ENCODE data around the gene GOLGA8B. TPM values are rescaled to one million over a fixed set of nuclear protein-coding genes. Genes with fewer than 3 reads are reported as not detected.
"Not testable (repeated sequence)": the region's sequence is repeated elsewhere in the genome, so short reads cannot be mapped to it uniquely, and the experiment has no call there.

GOLGA8B gene, protein sequence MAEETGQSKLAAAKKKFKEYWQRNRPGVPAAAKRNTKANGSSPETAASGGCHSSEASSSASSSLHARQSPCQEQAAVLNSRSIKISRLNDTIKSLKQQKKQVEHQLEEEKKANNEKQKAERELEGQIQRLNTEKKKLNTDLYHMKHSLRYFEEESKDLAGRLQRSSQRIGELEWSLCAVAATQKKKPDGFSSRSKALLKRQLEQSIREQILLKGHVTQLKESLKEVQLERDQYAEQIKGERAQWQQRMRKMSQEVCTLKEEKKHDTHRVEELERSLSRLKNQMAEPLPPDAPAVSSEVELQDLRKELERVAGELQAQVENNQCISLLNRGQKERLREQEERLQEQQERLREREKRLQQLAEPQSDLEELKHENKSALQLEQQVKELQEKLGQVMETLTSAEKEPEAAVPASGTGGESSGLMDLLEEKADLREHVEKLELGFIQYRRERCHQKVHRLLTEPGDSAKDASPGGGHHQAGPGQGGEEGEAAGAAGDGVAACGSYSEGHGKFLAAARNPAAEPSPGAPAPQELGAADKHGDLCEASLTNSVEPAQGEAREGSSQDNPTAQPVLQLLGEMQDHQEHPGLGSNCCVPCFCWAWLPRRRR
- total RNA-seq (2014; rRNA removed; shearing (Covaris generic)), result 9.8 and 18.1 TPM in 2 replicates

DNA sequence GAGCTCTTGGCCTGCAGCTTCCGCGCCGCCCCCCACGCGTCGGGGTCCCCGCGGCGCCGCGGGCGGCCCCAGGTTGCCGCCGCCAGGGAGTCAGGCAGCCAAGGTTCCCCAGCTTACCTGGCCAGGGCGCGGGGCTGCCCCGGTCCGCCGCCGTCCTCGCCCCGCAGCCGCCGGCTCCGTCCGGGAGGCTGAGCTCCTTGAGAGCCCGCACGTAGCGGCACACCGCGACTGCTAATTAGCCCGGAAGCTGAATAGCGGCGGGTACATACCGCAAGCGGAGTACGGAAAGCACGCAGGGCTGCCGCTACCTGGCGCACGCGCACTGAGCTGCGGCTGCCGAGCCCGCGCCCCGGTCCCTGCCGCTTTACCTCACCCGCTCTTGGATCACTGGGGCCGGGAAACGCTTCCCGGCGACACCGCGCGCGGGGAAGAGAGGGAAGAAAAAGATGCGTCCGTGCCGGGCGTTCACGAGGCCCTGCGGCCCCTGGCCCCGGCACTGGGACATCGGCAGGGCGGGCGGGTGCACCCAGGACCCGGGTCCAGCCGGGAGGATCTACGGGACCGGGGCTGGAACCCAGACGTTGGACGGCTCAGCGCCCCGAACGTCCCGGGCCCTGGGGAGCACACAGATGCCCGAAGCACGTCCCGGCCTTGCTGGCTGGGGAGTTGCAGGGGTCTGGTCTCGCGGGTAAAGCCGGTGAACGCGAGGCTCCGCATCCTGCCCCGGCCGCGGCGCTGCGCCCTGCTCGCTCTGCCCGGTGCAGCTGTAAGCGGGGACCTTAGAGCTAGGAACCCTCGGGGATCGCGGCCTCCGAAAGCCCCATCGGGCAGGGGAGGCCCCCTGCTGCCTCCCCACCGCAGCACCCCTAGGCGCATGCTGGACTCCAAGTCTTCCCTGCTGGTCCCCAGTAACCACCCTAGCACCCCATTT lies at the start of gene GOLGA8B:
Gene GOLGA8B (minus strand): TSS at position 253 of the 931 bp plus-strand sequence. CDS start 47,739 bp downstream, outside the sequence.
- peak; percentile 88 for DNase-seq (ENCODE audit: low spot score)

DNA sequence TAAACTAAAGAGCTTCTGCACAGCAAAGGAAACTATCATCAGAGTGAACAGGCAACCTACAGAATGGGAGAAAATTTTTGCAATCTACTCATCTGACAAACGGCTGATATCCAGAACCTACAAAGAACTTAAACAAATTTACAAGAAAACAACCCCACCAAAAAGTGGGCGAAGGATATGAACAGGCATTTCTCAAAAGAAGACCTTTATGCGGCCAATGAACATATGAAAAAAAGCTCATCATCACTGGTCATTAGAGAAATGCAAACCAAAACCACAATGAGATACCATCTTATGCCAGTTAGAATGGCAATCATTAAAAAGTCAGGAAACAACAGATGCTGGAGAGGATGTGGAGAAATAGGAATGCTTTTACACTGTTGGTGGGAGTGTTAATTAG lies 49.7 kb upstream of the GOLGA8B start:
- not testable (repeated sequence) for DNase-seq (ENCODE audit: low spot score)

DNA sequence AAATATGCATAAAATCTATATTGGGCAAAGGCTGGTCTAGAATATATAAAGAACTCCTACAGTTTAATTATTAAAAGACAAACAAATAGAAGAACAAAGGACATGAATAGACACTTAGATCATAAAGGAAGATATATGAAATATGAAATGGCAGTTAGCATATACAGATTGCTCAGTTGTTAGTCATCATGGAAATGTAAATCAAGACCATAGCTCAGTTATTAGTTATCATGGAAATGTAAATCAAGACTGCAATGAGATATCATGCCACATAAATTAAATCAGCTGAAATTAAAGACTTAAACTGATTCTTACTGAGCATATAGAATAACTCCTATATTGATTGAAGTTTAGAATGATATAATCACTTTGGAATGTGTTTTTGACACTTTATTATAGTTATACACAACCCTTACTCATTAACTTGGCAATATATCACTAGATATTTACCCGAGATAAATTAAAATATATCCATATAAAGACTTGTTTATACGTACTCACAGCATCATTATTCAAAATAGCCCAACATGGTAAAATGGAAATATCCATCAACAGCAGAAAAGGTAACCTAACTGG lies 45.2 kb upstream of the GOLGA8B start:
- peak; percentile 48 for DNase-seq (ENCODE audit: low spot score)

DNA sequence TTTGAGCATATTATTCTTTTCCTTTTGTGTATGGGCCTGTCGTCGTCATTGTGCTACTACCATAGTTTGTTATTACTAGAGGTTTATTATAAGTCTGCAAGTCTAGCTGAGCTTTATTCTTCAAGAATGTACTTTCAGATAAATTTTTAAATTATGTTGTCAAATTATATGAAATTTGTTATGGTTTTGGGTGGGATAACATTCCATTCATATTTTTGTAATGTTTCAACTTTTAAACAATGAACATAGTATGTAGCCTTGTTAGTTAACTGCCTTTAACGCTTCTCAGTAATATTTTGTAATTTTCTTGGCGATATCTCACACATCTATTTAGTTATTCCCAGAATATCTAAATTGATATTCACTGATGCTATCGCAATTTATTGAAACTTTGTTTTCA lies 41.6 kb upstream of the GOLGA8B start:
- no peak for DNase-seq (ENCODE audit: low spot score)

DNA sequence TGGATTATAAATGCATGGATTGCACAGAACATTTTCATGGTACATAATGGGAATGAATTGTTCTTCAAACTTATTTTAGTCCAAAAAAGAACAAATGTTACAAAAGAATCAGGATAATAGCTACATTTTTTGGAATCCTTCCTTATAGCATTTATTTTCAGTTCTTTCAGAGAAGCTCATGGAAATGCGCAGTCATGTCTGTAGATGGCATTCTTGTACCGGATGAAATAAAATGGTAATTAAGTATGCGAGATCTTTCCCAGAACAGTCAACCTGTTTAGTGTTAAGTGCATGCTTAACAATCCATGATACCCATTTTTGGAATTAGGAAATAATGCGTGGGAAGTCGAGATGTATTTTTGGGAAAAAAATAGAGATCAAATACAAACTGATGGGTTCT lies 38.2 kb upstream of the GOLGA8B start:
- no peak for DNase-seq (ENCODE audit: low spot score)

DNA sequence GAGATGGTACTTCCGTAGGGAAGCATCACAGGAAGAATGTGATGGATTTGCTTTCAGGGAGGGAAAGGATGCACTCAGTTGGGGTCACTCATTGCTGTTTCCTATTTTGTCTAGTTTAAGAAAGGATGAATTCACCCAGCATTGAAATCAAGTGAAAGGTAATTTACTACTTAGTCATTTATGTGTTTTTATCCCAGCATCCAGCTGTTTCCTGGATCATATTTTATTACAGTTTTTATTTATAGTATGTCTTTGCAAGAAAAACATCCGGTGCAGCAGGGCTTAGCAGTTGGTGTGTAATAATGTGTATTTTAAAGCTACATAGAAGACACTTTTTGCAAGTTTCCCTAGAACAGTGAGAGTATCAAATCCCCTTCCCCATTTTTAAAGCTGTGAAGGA lies 37.4 kb upstream of the GOLGA8B start:
- DNase-seq (ENCODE audit: low spot score), result no peak

DNA sequence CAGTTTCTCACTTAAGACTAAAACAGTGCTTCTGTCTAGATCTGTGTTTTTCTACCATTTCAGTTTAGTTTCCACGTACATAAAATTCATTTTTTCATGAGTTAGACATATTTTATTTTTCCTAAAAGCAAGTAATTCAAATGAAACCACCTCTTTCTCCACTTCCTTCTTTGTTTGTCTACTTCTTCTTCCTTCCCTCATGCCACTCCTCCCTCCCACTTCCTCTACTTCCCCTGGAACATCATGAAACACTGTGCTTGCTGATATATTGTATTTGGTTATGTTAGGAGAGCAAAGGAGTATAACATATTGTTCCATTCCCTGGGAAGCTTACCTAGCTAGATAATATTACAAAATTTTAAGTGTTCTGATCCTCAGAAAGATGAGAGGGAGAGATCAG lies 36.7 kb upstream of the GOLGA8B start:
- DNase-seq (ENCODE audit: low spot score), result no peak

DNA sequence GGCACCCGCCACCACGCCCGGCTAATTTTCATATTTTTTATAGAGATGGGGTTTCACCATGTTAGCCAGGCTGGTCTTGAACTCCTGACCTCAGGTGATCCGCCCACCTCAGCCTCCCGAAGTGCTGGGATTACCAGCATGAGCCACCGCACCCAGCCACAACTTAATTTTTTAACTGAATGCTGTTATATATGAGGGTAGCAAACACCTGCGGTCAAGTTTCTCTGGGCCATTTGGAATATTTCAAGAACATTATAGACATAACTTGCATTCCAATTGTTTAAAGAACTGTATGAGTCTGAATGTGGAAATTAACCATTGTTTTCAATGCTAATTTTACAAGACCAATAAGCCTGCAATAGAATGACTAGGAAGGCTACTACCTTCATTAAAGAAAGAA lies 35.7 kb upstream of the GOLGA8B start:
- no peak for DNase-seq (ENCODE audit: low spot score)

DNA sequence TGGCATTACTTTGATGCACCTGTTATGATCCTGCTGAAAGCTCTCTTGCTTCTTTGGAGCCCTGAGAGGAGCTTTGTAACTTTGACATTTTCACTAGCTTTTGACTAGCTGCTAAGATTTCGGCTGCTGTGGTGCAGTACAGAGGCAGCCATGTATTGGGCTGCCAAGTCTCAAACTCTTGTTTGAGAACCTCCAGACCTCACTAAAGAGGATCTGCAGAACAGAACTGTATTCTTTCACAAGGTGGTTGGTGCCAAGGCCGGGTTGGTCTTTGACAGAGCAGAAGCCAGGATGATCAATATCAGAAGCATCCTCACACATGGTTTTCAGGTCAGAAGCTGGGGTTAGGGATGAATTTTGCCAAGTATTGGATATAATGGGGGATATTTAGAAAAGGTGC lies 34.6 kb upstream of the GOLGA8B start:
- DNase-seq (ENCODE audit: low spot score), result no peak

DNA sequence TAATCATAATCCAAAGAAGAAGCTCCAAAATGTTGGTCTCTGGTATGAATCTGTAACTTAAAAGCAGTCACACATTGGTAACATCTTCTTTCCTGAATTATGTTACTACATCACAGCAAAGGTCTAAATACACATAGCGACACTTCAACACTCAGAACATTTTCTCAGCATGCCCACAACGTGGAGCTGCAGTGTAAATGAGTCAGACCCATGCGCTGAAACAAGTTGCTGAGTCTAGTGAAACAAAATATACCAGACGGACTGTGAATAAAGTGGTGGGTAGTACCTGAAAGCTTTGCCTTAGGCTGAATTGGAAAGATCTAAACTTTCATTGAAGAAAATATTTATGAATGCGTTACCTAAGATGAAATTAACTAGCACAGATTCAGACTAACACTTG lies 33.2 kb upstream of the GOLGA8B start:
- DNase-seq (ENCODE audit: low spot score), result peak; percentile 65

DNA sequence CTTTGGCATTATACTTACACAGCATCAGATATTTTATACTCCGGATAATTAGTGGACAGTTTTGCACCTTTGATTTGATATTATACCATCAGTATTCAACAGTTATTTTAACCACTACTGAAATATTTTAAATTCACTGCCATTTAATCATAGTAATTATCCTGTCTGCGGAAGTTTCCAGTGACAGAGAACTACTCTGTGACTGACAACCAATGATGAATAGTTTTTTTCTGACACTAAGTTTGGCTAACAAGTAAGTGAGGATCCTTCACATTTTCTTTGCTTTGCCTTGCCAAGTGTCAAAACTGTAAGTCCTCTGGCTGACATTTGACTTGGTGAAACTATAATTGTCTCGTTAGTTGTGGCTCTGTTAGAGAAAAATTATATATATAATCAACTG lies 30.5 kb upstream of the GOLGA8B start:
- DNase-seq (ENCODE audit: low spot score), result no peak

DNA sequence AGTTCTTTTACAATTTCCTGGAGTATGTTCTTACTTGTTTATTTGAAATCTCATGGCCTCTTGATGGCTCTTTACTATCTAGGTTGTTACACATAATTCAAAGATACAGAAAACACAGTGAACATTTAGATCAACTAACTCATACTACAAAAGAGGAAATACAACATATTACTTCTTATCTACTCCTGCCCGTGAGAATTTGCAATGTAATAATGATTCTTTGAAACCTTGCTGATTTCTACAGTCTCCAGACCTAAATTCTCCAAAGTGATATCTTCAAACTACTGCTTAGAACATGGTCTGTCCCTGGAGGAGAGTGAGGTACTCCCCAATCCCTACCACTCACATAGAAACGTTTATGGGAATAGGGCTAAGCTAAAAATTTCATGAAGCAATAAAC lies 29.9 kb upstream of the GOLGA8B start:
- no peak for DNase-seq (ENCODE audit: low spot score)

DNA sequence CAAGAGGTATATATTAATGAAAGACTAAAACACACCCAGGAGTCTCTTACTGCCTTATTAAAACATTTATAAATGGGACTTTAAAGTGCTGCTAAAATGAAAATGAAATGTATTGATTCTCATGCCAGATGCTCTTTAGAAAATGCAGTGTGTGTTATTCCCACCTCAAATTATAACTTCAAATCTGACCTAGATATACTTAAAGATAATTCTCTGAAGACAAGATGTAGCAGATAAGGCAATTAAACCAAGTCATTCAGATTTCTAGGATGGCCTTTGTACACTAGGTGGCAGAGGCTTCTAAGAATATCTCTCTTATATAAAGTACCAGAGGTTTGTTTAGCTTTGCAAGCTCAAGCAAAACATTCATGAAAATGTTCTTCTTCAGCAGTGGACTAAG lies 26.9 kb upstream of the GOLGA8B start:
- DNase-seq (ENCODE audit: low spot score), result peak; percentile 45

DNA sequence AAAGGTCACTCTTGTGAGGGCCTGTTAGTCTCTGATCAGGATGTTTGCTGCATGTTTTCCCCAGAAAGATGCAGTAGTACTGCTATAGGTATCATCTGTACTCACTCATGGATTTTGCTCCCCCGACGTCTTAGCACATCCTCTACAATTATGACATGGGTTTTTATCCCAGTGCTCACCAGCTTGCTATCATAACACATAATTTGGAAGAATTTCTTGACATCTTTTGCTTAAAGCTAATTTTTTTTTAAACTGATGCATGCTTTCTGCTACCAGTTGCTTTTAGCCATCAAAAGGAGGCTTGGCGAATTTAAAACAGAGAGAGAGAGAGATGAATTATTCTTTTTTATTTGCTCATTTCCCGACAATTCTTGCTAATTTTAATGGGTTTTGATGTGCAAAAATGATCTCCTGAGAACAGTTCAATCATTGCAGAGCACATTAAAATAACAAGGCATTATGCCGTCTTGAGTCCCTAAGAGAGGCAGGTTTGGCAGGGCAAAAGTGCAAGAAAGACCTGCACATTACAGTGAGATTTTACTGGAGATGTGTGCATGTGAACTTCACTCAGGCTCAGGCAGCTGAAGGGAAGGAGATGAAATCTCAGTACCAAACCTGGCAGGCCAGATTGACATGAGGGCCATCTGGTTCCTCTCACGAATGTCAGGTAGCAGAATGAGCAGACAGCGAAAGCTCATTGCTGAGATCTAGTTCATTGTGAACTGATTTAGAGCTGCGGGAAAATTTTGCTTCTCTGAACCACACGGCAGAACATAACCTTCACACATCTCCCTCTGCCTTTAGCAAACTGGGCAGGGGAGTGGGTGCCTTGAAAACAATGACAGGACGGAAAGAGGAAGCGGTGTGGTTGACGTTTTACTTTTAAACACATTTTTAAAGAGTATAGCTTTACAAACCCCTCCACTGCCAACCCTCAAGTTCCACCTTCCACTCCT lies 25.9 kb upstream of the GOLGA8B start:
- DNase-seq (ENCODE audit: low spot score), result no peak

DNA sequence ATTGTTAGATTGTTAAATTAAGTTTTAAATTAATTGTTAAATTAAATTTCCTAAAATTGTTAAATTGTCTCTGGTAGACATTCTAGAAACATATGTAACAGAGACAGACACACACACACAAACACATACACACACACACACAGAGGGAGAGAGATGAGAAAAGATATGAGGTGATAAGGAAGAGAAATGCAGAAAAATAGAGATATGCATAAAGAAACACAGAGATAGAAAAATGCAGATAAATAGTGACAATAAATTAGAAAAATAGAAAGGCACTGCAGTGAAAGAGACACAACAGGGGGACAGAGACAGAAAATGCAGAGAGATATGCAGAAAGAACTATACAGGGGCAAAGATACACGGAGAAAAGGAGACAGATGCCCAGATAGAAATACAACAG lies 25.1 kb upstream of the GOLGA8B start:
- no peak for DNase-seq (ENCODE audit: low spot score)

DNA sequence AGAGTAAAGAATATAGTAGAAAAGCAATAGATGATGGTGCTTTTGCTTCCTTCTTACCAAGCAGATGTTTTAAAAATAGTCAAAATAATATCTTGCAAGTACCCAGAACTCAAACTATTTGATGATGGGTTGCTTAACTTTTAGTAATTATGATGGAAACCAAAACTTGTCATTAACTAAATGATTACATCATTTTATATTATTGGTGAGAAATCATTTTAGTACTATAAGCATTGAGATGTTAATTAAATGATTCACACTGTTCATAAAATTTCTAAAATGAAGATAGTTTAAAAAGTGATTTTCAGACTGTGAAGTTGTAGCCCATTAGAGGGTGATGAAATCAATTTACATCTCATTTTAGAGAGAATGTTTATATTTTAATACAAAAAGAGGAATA lies 24.4 kb upstream of the GOLGA8B start:
- DNase-seq (ENCODE audit: low spot score), result no peak

DNA sequence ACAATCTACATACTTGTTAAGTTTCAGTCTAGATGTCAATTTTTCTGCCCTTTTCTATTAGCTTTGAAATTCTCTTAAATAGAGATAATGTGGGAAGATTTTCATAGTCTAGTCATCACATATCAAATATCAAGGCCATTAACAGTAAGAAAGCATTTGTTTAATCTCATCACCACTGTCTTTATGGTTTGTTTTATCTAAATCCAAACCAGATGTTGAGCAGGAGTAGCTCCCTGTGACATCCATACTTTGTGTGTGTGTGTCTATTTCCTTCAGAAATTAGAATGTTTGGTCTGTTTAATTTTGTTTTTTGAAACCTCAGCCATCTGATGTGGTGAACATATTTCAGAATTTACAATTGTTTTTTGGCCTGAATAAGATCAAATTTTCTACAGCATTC lies 23.1 kb upstream of the GOLGA8B start:
- DNase-seq (ENCODE audit: low spot score), result no peak

DNA sequence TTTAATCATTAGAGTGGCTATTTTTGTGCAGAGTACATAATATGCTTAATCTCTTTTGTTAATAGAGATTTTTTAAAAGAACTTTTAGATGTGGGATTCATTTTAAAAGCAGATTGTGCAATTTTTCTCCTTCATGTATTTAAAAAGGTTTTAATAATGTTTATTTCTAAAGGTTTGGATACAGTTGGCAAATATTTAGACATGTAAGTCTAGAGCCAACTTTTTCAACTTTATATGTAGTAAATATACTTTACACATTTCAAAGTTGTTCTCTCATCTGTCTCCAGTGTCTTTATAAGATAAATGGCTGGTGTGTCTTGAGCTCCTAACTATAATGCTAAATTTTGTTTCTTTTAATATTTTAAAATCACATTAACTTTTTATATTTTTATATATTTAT lies 22.7 kb upstream of the GOLGA8B start:
- DNase-seq (ENCODE audit: low spot score), result no peak

DNA sequence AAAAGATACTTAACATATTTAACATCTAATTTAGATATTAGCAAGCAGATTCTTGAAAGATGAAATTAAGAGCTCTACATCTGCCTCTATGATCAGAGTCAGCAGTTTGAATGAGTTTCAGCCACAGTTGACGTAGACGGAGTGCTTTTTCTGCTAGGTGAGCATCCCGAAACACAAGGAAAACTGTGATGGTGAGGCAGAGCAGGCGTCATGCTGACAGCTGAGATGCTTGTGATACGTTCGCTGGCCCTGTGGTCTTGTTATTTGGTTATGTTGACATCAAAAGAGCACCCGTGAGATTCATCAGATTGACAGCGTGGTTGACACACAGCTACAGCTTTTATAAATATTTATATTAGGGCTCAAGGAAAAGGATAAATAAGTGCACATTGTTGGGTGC lies 19.6 kb upstream of the GOLGA8B start:
- no peak for DNase-seq (ENCODE audit: low spot score)

DNA sequence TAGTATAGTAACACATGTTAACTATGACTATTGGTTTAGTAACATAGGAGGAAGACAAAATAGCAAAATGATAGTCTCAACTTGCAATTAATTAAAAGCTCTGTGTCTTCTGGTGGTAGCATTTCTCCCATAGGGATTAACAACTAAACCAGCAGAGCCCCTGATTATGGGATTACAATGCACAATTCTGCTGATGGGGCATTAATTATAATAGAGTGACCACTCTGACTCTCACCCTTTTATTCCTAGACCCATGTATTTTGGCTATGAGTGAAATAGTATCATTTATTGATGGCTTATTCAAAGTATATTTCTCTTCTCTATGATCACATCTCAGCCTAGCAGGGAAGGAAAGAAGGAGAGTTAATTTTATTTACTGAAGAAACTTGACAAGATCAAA lies 17.5 kb upstream of the GOLGA8B start:
- DNase-seq (ENCODE audit: low spot score), result no peak
